Activated naive CD4-positive, alpha-beta T cell (primary cell): ENCODE measurements around the gene OTUB1.

Experiments
- DNase-seq, 4 experiments: peaks; one replicate each; lab custom pipeline; 2025; lab: John Stamatoyannopoulos, UW

Gene OTUB1

DNA sequence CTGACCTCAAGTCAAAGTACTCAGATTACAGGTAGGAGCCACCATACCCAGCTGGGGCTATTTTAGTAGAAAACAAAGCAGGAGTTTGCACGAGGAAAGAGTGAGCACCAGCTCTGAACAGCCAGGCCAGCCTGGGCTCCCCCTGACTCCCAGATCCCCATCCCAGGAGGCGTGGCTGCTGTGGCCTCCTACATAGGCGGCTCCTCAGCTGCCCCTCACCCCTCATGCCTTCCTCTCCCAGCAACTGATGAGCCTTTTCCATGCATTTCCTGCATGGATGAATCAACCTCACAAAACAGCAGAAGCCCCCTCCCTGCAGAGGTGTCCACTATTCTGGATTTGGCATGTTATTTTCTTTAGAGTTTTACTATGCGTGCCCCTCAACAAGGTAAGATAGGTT is 39.0 kb downstream of the OTUB1 start:
- no peak for DNase-seq

DNA sequence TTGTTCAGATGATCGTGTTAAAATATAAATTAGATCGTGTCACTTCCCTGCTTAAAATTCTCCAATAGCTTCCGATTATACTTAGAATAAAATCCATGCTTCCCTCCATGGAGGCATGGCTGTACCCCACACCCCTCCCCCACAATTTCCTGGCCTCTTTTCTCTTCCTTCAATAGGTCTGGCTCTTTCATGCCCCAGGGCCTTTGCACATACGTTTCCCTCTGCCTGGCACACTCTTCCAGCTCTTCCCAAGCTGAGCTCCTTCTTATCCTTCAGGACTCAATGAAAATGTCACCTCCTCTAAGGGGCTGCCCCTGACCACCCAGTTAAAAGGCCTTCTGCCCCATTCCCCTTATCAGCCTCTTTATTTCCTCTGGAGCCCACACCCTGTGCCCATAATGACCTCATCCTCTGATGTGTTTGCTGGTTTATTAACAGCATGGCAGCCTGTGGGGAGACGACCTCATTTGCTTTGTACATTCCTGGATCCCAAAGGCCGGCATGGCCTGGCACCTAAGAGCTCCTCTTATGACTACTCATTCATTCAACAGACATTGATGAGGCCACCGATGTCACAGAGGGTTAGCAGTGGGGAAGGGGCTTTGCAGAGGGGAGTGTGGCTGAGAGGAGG is 40.5 kb downstream of the OTUB1 start:
- DNase-seq = no peak

DNA sequence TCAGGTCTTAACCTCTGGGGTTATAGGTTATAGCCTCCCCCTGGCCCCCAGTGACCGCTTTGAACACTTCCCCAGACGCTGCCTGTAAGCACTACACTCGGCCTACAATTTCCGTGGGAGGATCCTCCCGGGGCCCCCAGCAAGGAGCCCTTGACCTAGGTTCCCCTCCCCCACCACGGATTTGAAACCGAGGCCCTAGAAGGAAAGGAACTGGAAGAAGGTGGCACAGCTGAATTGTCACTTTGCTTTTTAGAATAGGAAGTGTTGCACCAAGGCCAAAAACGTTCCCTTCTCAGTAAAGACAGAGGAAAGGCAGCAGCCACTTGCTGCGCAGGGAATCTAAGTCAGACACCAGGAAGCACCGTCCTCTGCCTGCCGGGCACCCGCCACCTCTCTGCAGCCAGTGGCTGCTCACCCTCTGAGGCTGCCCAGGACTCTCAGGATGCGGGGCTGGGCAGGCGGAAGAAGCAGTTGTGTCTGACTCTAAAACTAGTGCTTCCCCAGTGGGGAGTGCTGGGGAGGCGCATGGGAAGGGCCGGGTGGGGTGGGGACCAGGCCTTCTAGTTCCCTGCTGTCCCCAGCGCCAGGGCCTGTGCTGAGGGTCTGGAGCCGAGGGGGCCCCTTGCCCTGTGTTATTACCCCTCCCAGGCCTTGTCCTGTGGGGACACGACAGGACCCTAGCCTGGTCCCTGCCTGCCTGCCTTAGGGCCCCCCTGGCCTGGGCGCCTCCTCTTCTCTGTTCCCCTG is 41.6 kb downstream of the OTUB1 start:
- no peak for DNase-seq

DNA sequence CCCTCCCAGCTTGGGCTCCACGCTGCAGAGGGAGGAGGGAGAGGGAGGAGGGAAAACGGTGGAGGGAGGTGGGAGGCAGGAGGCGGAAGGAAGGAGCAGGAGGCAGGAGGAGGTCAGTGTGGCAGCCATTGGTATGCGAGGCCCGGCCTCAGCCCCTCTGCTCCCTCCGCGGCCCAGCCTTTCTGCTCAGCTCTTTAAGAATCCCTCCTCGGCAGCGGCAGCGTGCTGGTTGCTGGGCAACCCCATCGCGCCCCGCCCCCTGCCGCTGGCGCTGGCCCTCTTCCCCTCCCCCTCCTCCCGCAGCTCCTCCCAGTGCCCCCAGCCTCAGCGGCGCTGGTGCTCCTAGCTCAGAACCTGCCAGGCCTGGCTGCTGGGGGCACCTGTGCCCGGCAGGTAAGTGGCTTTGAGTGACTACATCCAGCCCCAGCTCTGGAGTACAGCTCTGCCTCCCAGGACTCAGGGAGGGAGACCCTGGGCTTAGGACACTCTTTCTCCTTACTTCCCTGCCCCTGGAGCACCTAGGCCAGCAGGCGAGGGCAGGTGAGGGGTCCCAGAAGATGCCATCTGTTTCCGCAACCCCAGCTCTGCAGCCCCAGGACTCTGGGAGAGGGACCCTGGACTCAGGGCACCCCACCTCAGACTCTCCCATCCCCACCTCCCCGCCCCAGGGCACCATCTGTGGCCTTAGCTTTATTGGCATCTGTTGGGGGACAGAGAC is 42.3 kb downstream of the OTUB1 start:
- no peak for DNase-seq

DNA sequence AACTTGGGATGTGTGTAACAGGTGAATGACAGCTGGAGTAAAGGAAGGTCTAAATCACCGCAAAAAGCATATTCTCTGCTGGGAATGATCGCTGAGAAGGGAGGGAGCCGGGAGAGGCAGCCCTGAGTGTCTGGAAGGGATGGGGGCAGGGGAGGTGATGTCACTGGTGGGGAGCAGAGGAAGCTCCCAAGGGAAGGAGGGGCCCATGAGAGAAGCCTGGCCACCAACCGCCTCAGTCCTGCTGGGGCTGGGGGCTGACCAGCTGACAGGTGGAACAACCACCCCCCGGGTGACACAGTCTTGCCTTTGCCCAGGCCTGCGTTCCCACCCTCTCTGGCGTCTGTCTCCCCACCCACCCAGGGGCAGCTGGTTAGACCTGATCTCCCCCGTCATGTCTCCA is 43.5 kb downstream of the OTUB1 start:
- no peak for DNase-seq

DNA sequence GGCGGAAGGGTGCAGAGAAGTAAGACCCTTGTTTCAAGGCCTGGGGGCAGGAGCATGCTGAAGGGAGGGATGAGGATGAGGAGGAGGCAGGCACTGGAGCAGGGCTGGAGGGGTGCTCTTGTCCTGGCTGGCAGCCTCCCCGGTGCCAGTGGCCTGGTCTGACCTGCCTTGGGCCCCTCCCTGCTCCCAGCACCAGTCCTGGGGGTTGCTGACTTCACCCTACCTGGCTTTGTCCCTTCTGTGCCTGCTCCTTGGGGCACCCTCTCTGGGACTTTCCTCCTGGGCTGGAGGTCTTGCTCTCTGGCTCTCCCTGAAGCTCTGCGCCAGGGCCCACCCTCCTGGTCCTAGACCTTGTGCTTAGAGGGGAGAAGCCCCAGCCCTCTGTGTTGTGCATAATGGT is 44.8 kb downstream of the OTUB1 start:
- no peak for DNase-seq

DNA sequence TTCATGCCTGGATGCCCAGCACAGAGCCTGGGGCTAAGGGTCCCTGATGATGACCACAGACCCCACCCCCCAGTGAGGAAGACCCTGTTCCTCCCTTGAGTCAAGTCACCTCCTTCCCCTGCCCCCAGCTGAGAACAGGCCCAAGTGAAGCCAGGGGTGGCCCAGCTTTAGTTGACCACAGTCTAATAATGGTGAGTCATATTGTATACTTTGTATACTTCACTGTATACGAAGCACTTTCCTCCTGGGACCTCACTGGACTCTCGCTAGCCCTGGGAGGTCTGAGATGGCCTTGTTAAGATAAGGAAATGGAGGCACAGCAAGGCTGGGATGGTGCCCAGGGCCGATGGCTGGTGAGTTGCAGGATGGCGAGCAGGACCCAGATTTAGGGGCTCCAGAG is 45.8 kb downstream of the OTUB1 start:
- no peak for DNase-seq

DNA sequence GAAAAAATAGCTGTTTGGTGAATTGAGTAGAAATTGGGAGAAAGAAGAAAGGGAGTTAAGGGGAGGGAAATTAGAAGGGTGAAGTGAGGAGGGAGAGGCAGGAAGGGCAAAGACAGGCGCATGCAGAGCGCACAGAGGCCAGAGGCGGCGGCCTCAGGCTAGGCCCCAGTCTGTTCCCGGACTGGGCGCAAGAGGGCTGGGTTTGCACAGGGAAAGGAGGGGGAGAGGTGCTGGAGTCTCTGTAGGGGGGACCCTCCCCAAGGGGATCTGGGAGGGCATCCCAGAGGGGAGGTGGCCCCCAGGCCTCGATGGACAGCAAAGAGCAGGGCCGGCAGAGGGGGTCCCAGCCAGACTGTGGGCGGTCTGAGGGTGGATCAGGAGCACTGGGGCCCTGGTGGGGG is 48.2 kb downstream of the OTUB1 start:
- DNase-seq = no peak

DNA sequence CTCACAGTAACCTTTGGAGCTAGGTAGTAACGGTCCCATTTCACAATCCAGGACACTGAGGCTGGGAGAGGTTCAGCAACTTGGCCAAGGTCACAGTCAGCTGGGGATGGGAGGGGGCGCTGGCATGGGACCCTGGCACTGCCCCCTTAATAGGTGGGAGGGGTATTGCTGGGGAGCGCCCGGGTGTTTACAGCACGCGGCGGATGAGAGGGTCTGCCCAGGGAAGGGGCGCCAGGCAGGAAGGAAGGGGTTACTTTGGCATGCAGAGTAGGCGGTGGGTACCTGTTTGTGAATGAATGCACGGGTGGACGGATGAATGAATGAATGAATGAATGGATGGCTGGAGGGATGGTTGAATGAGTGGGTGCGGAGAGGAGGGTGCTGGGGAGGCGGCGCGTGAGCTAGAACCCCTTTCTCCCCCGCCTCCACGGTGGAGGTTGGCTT is 48.9 kb downstream of the OTUB1 start:
- no peak for DNase-seq

DNA sequence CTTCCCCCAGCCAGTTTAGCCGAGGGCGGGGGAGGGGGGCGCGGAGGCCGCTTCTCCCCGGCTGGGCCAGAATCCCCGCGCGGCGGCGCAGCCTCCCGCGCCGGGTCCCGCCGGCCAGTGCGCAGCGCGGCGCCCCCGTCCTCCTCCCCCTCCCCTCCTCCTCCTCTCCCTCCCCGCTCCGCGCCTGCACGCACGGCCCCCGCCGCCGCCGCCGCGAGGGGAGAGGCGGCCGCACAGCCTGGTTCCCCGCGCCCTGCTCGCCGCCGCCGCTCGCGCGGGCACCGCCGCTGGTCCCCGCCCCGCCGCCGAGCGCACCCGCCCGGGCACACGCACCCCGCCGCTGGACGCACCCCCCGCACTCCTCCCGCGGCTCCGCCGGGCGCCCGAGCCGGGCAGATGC is 49.3 kb downstream of the OTUB1 start, which contains the start of gene FLRT1:
Gene FLRT1 (plus strand): TSS at position 356 of the 400 bp plus-strand sequence. CDS start 80,337 bp downstream, outside the sequence.
- DNase-seq = no peak

DNA sequence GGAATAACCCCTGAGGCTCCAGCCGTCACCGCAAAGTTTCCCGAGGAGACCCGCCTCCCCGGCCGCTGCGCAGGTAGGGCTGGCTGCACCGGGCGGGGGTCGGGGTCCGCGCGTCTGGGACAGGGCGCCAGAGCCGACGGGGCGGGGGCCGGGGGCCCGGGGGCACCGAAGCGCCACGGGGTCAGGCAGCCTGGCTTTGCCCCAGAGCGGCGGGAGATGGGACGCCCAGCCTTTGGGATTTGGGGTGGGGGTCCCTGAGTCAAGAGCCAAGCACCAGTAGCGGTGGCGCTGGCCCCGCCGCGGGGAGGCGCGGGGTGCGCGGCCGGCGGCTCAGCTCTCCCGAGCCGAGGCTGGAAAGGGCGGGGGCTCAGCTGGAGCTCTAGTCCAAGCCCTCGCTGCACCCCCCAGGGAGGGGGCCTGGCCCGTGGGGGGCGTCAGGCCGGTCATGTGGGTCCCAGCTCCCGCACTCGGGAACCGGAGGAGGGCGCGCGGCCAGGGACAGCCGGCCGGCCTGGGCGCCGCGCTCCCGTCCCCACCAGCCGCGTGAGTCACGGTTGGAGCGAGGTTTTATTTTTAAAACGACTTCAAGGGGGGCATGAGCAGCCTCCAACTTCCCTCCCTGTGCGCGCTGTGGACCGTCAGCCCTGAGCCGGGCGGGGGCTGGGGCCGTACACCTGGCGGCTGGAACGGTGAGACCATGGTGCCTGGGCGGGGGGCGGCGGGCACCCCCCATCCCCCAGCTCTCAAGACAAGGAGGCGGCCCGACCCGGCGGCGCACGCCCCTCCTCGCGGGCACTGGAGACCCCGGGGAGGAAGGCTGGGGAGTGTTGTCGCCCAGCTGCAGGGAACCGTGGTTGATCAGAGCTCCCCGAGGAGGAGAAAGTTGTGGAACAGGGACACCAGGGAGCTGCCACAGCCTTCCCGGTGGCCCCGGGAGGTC is 50.1 kb downstream of the OTUB1 start:
- DNase-seq = no peak

DNA sequence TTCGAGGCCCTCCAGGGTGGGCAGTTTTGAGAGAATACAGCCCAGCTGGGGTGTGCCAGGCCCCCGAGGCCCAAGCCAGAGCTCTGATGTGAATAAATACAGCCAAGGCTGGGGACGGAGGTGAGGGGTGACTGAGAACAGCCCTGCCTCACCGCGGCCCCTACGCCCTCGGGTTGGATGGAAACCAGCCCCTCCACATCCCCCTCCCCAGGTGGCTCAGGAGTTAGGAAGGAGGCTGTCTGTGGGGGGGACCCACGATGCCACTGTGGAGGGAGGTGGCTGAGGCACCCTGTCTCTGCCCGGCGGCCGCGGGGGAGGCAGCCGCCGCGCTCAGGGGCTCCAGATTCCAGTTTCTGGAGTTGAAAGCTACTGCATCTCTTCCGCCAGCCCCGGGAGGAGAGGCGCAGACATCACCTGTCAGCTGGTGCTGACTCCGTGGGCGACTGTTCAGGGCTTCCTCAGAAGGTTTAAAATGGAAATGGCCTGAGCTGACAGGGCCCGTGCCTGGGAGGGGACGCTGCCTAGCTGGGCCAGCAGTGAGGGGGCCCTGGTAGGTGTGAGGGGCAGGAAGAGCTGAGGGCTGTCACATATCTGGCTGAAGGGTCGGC is 50.9 kb downstream of the OTUB1 start:
- no peak for DNase-seq

DNA sequence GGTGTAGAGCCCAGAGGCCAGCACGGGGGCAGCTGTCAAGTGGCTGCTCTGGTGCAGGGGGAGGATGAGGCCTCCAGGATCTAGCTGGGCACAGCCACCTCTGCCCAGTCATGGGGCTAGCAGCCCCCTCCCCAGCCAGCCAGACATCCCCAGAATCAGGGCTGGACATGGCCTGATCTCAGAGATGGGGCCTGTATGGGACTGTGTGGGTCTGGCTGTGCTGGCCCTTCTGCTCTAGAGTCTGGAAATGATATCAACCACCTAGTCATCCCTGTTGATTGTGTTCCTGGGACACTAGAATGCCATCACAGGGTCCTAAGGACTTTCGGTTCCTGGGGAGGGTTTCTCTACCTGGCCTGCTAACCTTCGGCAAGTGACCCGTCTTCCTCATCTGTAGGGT is 52.3 kb downstream of the OTUB1 start:
- DNase-seq = no peak

DNA sequence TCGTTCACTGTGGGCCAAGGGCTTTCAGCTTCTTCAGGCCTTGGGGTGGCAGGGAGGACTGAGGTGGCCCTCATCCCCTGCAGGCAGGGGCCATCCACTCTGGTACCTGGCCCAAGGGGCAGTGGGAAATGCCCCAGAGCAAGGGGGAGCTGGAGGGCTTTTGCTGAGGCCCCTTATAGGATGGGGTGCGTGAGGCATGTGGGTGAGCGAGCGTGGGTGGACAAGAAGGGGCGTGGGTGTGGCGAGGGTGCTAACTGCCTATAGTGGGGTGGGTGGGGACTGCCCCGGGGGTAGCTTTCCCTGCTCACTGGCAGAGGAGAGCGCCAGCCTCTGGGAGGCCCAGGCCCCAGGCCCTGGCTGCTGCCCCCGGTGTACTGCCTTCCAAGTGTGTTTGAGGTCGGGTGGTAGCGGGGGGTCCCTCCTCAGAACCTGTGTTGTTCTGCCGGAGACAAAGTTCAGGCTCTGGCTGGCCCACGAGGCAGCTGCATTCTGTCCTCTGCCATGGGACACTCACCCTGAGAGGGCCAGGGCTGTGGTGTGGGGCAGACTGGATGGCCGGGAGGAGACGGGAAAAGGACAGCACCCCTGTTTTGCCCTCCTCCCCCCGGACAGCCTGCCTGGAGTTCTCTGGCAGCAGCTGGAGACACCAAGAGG is 52.9 kb downstream of the OTUB1 start:
- DNase-seq = no peak

DNA sequence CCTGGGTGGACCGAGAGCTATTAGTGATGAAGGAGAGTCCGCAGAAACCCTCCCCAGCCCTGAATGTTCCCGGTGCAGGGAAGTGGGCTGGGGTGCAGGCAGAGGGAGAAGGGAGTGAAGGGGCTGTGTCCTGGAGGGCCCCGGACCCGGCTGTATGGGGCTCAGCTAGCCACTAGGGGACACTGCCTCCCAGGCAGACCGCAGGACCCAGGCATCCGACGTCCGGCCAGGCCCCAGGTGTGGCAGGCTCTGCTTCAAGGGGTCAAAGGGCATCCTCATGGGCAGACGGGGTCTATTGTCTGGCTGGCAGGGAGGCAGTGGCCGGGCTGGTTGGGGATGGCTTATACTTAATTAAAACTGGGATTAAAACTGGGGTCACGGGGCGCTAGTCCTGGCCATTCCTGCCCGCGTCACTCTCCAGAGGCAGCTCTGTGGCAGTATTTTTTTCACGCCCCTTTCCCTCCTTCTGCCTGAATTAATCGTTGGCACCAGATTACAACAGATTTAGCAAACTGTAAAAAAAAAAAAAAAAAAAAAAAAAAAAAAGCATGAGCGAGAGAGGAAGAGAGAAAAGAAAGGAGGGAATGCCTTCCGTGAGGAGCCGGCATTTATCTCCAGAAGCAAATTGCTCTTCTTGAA is 54.6 kb downstream of the OTUB1 start:
- no peak for DNase-seq

DNA sequence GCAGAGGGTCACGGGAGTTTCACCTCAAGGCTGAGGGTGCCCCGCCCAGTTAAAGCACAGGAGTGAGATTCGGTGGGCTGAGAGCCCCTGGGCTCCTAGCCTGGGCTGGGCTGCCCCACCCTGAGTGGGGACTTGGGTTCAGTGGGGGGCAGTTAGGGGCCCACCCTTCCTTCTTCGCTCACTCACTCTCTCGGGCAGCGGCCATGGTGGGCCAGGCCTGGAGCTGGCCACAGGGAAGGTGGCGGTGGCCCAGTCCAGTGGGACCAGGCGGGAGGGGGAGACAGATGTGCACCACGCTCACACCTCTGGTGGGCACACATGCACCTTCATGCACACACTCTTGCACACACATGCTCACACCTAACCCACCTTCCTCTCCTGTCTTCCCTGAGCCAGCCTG is 55.6 kb downstream of the OTUB1 start:
- DNase-seq = no peak

DNA sequence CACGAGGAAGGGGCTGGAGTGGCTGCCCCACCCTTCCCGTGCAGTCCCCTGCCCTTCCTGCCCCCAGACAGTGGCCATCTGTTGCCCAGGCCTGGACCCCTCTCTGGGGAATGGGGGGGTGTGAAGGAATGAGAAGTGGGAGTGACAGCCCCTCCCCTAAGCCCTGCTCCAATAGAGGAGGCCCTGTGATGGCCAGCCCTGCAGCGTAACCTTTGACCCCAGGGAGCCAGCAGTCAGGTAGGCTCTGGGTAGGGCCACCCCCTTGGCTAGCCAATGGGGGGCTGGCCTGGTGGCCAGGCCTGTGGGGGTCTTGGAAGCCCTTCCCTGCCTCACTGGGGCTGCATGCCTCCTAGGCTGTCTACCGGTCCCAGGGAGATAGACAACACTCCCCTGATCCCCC is 56.1 kb downstream of the OTUB1 start:
- DNase-seq = no peak

DNA sequence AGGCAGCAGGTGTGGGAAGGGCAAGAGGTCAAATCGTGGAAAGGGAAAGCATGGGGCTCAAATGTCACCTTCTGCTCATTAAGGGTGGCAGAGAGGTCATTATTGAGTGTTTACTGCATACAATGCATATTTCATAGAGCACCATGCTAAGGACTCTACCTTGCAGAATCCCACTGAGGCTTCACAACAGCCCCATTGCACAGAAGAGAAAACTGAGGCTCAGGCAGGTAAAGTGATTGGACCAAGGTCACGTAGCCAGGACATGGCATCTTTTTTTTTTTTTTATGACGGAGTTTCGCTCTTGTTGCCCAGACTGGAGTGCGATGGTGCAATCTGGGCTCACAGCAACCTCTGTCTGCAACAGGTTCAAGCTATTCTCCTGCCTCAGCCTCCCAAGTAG is 57.3 kb downstream of the OTUB1 start:
- no peak for DNase-seq

DNA sequence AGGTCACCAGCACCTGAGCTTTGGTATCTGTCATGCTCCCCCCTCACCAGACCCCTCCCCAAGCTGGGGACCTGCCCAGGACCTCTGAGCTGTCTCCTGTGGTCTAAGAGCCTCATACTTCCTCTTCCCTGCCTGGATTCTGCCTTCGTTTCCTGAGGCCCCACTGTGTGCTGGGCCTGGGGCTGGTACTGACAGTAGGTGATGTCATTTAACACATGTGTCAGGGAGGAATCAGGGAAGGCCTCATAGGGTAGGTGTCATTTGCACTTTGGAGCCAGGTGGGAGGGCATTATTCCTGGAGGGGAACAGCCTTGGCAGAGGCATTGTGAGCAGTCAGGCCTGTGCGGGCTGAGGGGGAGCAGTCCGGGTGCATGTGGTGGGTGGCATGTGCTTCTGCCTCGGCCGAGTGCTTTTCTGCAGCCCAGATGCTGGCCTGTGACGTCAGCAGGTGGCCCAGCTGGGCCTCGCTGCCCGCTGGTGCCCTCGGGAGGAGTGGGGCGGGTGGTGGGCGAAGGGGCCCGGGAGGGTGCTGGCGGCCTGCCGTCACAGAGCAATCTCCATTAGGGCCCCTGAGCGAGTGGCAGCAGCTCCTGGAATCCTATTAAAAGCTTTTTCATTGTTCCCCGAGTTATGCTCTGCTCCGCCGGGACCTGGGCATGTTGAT is 58.6 kb downstream of the OTUB1 start:
- no peak for DNase-seq

DNA sequence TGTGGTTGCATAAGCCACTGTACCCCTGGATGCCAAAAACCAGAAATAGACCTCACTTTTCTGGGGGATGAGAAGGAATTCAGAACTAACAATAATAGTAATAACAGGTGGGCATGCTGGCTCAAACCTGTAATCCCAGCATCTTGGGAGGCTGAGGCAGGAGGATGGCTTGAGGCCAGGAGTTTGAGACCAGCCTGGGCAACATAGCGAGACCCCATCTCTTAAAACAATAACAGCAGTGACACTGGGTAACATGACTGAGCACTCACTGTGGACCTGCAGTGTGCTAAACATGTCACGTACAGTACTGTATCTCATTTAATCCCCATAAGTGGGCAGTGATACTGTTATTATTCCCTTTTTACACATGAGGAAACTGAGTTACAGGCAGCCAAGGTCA is 59.5 kb downstream of the OTUB1 start:
- DNase-seq = no peak
